NT2/D1 (cell line): ENCODE data around the gene HYCC2.

Source experiments
- DNase-seq: peaks from one replicate; pipeline ENCODE4 v3.0.0-alpha.2; 2011; ENCODE audit warnings: low read depth, low spot score
- H3K27me3 ChIP-seq: 2 replicates; pipeline ENCODE4 v1.6.0; 2011; ENCODE audit warnings: mild to moderate bottlenecking; ENCODE audit not compliant: insufficient read length, insufficient read depth
- H3K36me3 ChIP-seq: 2 replicates; pipeline ENCODE4 v1.6.1; 2011; ENCODE audit warnings: mild to moderate bottlenecking, low read length, mixed read lengths; ENCODE audit not compliant: insufficient read depth, insufficient read length
- H3K4me1 ChIP-seq: 2 replicates; pipeline ENCODE4 v1.5.1; 2011; ENCODE audit not compliant: insufficient read depth, insufficient read length
- H3K4me3 ChIP-seq: 2 replicates; pipeline ENCODE4 v1.5.1; 2011; ENCODE audit warnings: low read depth; ENCODE audit not compliant: insufficient read length
- H3K9ac ChIP-seq: 2 replicates; pipeline ENCODE4 v1.6.0; 2011; ENCODE audit warnings: low read depth; ENCODE audit not compliant: insufficient read length
- H3K9me3 ChIP-seq: 2 replicates; pipeline ENCODE4 v1.5.1; 2011; ENCODE audit warnings: mild to moderate bottlenecking, low read length; ENCODE audit not compliant: insufficient read depth
- SUZ12 ChIP-seq: IDR thresholded peaks from 2 replicates; pipeline ENCODE4 v1.6.1; 2011; ENCODE audit not compliant: insufficient read length, insufficient read depth; ENCODE audit errors: extremely low read depth
- YY1 ChIP-seq: IDR thresholded peaks from 2 replicates; pipeline ENCODE4 v1.6.1; 2011; ENCODE audit not compliant: insufficient read length, insufficient read depth
- ZNF274 ChIP-seq: IDR thresholded peaks from 2 replicates; pipeline ENCODE4 v1.6.1; 2011; ENCODE audit warnings: mild to moderate bottlenecking, low read depth, low read length

HYCC2 gene

GRCh38 chr2:201116115-201116958 lies 44.9 kb upstream of the HYCC2 start, which contains the start of gene CFLAR:
Gene CFLAR, plus strand, starts transcription at chr2:201116164. Its CDS starts 13,702 bp downstream, at chr2:201129866.
- TF ChIP-seq SUZ12 (no peak), ZNF274 (no peak), YY1 (no peak)
- no peak for DNase-seq

GRCh38 chr2:201114846-201115245 lies 43.4 kb upstream of the HYCC2 start:
- Histone ChIP-seq H3K4me3 (no peak overlapping the region), H3K9ac (no peak overlapping the region)
- DNase-seq: no peak

More at GRCh38 chr2:201116115-201116958, 44.9 kb upstream of the HYCC2 start, which contains the start of gene CFLAR:
- H3K36me3 ChIP-seq: no peaks in the 10 kb centered on the region
- H3K4me1 ChIP-seq: peaks cover 3% of the 10 kb centered on the region
- no peaks in the 10 kb centered on the region for H3K9me3 ChIP-seq
- no peaks in the 10 kb centered on the region for H3K27me3 ChIP-seq
- peak within 1 kb of the TSS; percentile 85 for H3K4me3 ChIP-seq
- peak within 1 kb of the TSS; percentile 92 for H3K9ac ChIP-seq

GRCh38 chr2:201114350-201114749 lies 42.9 kb upstream of the HYCC2 start:
- TF ChIP-seq ZNF274: no peak
- Histone ChIP-seq H3K4me1 (peaks cover 3% of the 10 kb centered on the region), H3K27me3 (no peaks in the 10 kb centered on the region), H3K9ac (no peak overlapping the region), H3K9me3 (no peaks in the 10 kb centered on the region), H3K36me3 (no peaks in the 10 kb centered on the region), H3K4me3 (no peak overlapping the region)
- DNase-seq: no peak

More at GRCh38 chr2:201114846-201115245, 43.4 kb upstream of the HYCC2 start:
- Histone ChIP-seq H3K4me1 (peaks cover 3% of the 10 kb centered on the region), H3K9me3 (no peaks in the 10 kb centered on the region), H3K27me3 (no peaks in the 10 kb centered on the region), H3K36me3 (no peaks in the 10 kb centered on the region)
- TF ChIP-seq SUZ12: no peak

DNA sequence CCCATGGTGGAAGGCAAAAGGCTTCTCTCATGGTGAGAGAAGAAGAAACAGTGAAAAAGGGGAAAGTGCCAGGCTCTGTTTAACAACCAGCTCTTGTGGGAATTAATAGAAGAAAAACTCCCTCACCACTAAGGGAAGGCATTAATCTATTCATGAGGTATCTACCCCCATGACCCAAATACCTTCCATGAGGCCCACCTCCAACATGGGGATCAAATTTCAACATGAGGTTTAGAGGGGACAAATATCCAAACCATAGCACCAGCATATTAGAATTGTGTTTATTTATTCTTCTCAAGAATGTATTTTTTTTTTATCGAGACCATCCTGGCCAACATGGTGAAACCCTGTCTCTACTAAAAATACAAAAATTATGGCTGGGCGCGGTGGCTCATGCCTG lies 39.6 kb upstream of the HYCC2 start:
- no peak for DNase-seq
- Histone ChIP-seq H3K4me3 (no peak overlapping the region), H3K4me1 (peaks cover 3% of the 10 kb centered on the region), H3K36me3 (no peaks in the 10 kb centered on the region), H3K27me3 (no peaks in the 10 kb centered on the region), H3K9ac (no peak overlapping the region), H3K9me3 (no peaks in the 10 kb centered on the region)
- TF ChIP-seq SUZ12 (no peak), YY1 (no peak), ZNF274 (no peak)

DNA sequence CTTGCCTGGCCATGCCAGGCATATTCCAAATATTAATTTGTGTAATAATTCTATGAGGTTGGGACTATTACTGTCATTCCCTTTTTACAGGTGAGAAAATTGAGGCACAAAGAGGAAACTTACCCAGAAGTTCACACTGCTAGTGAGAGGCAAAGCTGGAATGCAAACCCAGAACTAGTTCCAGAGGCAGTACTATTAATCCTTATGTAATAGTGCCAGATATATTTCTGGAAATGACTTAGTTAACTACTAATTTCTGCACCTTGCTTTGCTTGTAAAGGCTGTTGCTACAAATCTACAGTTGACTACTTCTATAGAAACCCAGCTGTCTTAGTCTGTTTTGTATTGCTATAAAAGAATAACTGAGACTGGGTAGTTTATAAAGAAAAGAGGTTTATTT lies 39.1 kb upstream of the HYCC2 start:
- peaks cover 3% of the 10 kb centered on the region for H3K4me1 ChIP-seq
- no peaks in the 10 kb centered on the region for H3K27me3 ChIP-seq
- H3K9ac ChIP-seq: no peak overlapping the region
- H3K9me3 ChIP-seq: no peaks in the 10 kb centered on the region
- TF ChIP-seq SUZ12 (no peak), YY1 (no peak), ZNF274 (no peak)
- no peak for DNase-seq
- H3K36me3 ChIP-seq: no peaks in the 10 kb centered on the region
- no peak overlapping the region for H3K4me3 ChIP-seq

DNA sequence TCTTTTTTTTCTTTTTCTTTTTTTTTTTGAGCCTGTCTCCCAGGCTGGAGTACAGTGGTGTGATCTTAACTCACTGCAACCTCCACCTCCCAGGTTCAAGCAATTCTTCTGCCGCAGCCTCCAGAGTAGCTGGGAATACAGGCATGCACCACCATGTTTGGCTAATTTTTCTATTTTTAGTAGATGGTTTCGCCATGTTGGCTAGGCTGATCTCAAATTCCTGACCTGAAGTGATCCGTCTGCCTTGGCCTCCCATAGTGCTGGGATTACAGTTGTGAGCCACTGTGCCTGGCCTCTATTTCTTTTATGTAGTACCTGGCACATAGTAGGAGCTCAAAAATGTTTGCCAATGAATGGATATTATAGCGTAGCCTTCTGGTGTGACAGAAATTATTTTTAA lies 37.7 kb upstream of the HYCC2 start:
- TF ChIP-seq ZNF274: no peak
- no peak for TF ChIP-seq YY1
- no peak for TF ChIP-seq SUZ12
- Histone ChIP-seq H3K36me3 (no peaks in the 10 kb centered on the region), H3K9me3 (no peaks in the 10 kb centered on the region), H3K4me1 (no peaks in the 10 kb centered on the region), H3K9ac (no peak overlapping the region), H3K4me3 (no peak overlapping the region), H3K27me3 (no peaks in the 10 kb centered on the region)
- no peak for DNase-seq

DNA sequence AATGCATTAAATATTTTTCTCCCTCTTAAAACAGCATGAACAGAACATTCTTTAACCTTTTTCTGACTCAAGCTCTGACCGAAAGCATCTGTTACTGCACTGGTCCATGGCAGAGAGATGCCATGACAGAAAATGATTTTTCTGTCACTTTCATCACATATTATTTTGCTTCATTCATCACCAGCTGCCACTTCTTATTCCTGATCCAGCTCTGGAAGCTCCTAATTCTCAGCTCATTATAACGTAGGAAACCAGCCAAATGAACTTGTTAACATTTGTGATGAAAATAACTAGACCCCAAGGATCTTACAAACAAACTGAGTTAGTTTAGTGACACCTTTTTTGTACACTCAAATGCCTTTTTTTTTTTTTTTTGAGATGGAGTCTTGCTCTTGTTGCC lies 36.9 kb upstream of the HYCC2 start:
- no peak for TF ChIP-seq ZNF274
- no peak for TF ChIP-seq SUZ12
- no peak for TF ChIP-seq YY1
- no peak for DNase-seq
- H3K4me3 ChIP-seq: no peak overlapping the region
- H3K4me1 ChIP-seq: no peaks in the 10 kb centered on the region
- H3K9ac ChIP-seq: no peak overlapping the region
- H3K9me3 ChIP-seq: no peaks in the 10 kb centered on the region
- no peaks in the 10 kb centered on the region for H3K27me3 ChIP-seq
- H3K36me3 ChIP-seq: no peaks in the 10 kb centered on the region
